Suprapubic skin (tissue), 4 donors: ENCODE data around the gene PALB2.

Experiments
- EP300 ChIP-seq: sonication (generic); formaldehyde crosslinking; IDR thresholded peaks from one replicate; pipeline ENCODE4 v1.6.1; 2017; ENCODE audit warnings: antibody characterized with exemption
- POLR2A ChIP-seq, 2 donors: fragments of 450-650 bp; IDR thresholded peaks; one replicate each; pipeline ENCODE4 v1.6.1; 2017; ENCODE audit warnings: antibody characterized with exemption in 2 of 2, mild to moderate bottlenecking in 2 of 2, moderate library complexity in 2 of 2
- POLR2AphosphoS5 ChIP-seq, 3 donors: sonication (generic); formaldehyde crosslinking; IDR thresholded peaks; one replicate each; pipeline ENCODE4 v1.6.1; 2017; ENCODE audit warnings: antibody characterized with exemption in 3 of 3
- TF ChIP-seq, protein P1 (sequence below), 2 donors: fragments of 200-600 bp in 1 of 2; fragments of 450-650 bp in 1 of 2; sonication (generic) in 1 of 2; IDR thresholded peaks; one replicate each; pipeline ENCODE4 v1.5.1; 2016 to 2019; ENCODE audit warnings: antibody characterized with exemption in 2 of 2, mild to moderate bottlenecking in 1 of 2, moderate library complexity in 1 of 2

DNA sequence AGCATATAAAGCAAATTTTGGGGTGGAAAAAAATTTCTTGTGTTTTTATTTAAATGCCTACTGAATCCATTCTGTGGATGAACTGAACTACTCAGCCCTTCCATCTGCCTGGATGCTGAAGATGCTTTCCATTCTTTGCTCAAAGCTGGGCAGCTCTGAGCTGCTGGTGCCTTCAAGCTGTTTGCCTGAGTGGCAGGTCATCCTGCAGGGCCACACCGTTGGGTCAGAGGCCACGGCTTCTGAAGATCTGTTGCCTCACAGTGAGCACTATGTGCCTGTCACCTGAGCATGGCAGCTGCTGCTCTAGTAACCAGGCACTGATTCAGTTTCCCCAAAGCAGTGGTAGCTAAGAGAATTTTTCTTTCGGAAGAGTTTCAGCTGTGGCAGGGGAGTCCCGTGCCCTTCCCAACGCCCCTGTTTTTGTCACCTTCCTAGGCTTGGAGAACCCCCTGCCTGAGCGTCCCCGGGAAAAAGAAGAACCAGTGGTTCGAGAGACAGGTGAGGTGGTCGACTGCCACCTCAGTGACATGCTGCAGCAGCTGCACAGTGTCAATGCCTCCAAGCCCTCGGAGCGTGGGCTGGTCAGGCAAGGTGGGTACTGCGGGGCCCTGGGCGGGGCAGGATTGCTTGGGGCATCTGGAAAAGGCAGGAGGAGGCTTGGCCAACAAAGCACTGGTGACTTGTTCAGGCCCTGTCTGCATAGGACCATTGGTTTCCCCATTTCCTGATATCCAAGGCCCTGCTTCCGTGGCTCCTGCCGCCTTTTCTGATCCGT lies 46.1 kb upstream of the PALB2 start:
- TF ChIP-seq, protein P1, sequence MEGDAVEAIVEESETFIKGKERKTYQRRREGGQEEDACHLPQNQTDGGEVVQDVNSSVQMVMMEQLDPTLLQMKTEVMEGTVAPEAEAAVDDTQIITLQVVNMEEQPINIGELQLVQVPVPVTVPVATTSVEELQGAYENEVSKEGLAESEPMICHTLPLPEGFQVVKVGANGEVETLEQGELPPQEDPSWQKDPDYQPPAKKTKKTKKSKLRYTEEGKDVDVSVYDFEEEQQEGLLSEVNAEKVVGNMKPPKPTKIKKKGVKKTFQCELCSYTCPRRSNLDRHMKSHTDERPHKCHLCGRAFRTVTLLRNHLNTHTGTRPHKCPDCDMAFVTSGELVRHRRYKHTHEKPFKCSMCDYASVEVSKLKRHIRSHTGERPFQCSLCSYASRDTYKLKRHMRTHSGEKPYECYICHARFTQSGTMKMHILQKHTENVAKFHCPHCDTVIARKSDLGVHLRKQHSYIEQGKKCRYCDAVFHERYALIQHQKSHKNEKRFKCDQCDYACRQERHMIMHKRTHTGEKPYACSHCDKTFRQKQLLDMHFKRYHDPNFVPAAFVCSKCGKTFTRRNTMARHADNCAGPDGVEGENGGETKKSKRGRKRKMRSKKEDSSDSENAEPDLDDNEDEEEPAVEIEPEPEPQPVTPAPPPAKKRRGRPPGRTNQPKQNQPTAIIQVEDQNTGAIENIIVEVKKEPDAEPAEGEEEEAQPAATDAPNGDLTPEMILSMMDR (IDR thresholded peaks at IDR 0.05), result no peak
- TF ChIP-seq POLR2A (IDR thresholded peaks at IDR 0.05), result no peak
- TF ChIP-seq EP300, result no peak
- no peak for TF ChIP-seq POLR2AphosphoS5 (IDR thresholded peaks at IDR 0.05)
